ENCODE results near the gene WDR38.

DNA sequence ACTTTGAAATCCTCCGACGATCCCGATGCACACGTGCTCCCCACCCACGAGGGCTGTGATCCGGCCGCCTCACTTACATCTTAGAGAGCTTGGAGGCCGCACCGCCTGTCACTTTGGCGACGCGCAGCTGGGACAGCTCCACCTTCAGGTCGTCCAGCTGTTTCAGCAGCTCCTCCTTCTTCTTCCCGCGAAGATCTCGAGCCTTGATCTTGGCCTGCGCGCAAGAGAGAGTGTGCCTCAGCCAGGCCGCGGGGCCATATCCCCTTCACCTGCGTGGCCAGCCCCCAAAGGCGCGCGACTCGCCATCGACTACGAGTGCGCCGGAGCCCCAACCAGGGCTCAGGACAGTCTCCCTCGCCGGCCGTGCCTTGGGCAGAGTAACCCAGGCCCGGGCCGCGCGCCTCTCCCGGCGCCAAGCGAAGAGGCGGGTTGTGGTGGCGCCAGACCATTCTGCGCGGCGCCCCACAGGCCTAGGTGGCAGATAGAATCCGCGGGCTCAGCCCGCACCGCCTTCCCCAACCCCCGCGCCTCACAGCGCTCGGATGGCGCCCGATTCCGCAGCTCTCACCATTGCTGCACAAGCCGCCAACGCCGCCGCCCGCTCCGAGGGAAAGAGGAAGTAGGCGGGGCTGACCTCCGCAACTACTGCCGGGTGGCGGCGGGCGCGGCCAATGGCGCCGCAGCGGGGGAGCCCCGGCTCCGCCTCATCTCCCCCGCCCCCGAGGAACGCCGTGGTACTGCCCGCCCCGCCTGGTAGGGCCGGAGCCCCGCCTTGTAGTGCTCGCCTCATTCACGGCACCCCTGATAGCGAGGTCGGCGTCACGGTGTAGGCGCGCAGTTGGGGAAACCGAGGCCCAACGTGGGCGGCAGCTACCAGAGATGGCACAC, 8.3 kb downstream of the WDR38 start, which contains the start of the genes ARPC5L and RPL35:
- TF ChIP-seq EZH2 (IDR thresholded peaks at IDR 0.05), result no peak
- TF ChIP-seq POLR2AphosphoS5 (IDR thresholded peaks at IDR 0.05; ENCODE audit: borderline replicate concordance, low read depth, low read length), result peak; percentile 96

Measured in SK-N-MC (cell line).